ENCODE measurements around the gene U2SURP.
"Not testable (repeated sequence)": the region's sequence is repeated elsewhere in the genome, so short reads cannot be mapped to it uniquely, and the experiment has no call there.

Gene U2SURP

GRCh38 chr3:143068059-143068458, 66.7 kb downstream of the U2SURP start:
- no peaks in the 10 kb centered on the region for H3K4me1 ChIP-seq
- no peaks in the 10 kb centered on the region for H3K27me3 ChIP-seq (ENCODE audit: control insufficient read depth, insufficient read depth, low read length)
- H3K36me3 ChIP-seq (ENCODE audit: control insufficient read depth, insufficient read depth, low read length), result no peaks in the 10 kb centered on the region
- no peak overlapping the region for H2AFZ ChIP-seq
- no peaks in the 10 kb centered on the region for H3K79me2 ChIP-seq
- TF ChIP-seq, protein P1, sequence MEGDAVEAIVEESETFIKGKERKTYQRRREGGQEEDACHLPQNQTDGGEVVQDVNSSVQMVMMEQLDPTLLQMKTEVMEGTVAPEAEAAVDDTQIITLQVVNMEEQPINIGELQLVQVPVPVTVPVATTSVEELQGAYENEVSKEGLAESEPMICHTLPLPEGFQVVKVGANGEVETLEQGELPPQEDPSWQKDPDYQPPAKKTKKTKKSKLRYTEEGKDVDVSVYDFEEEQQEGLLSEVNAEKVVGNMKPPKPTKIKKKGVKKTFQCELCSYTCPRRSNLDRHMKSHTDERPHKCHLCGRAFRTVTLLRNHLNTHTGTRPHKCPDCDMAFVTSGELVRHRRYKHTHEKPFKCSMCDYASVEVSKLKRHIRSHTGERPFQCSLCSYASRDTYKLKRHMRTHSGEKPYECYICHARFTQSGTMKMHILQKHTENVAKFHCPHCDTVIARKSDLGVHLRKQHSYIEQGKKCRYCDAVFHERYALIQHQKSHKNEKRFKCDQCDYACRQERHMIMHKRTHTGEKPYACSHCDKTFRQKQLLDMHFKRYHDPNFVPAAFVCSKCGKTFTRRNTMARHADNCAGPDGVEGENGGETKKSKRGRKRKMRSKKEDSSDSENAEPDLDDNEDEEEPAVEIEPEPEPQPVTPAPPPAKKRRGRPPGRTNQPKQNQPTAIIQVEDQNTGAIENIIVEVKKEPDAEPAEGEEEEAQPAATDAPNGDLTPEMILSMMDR (IDR thresholded peaks at IDR 0.05), result no peak
- H3K4me3 ChIP-seq (ENCODE audit: low read depth, low read length), result no peak overlapping the region
- H3K9me3 ChIP-seq (ENCODE audit: control insufficient read depth, low read length), result no peaks in the 10 kb centered on the region
- H3K27ac ChIP-seq, result no peak overlapping the region
- no peak overlapping the region for H3K4me2 ChIP-seq (ENCODE audit: low read length)
- no peak overlapping the region for H3K9ac ChIP-seq

DNA sequence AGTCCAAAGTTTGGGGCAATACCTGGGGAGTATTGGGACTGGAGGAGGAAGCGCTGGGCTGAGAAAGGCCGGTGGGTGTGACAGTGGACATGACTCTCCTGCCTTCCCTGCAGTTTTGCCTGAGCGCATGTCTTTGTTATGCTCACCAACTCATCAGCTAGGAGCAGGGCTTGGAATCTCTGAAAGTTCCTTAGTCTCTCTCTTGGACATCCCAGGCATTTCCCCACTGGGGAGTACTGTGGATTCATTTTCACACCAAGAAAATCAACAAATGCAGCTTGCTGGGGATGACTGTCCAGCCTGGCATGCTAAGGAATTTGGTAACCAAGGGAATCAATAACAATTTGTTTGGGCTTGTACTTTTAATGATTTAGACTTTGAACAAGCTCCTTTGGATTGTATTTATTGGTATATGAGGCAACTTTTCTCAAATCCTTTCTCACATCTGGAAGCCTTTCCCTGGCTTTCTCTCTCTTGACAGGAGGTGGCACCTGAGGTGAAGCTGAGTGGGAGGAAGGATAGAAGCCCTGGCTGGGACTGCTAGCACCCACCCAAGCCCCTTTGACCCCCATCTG, 69.7 kb downstream of the U2SURP start:
- no peaks in the 10 kb centered on the region for H3K79me2 ChIP-seq
- no peak overlapping the region for H3K9ac ChIP-seq
- no peak overlapping the region for H3K4me3 ChIP-seq (ENCODE audit: low read depth, low read length)
- H3K4me1 ChIP-seq, result no peaks in the 10 kb centered on the region
- no peak overlapping the region for H3K27ac ChIP-seq
- TF ChIP-seq, protein P1 (IDR thresholded peaks at IDR 0.05), result no peak
- no peaks in the 10 kb centered on the region for H3K27me3 ChIP-seq (ENCODE audit: control insufficient read depth, insufficient read depth, low read length)
- no peaks in the 10 kb centered on the region for H3K36me3 ChIP-seq (ENCODE audit: control insufficient read depth, insufficient read depth, low read length)
- no peaks in the 10 kb centered on the region for H3K9me3 ChIP-seq (ENCODE audit: control insufficient read depth, low read length)
- H2AFZ ChIP-seq, result no peak overlapping the region
- H3K4me2 ChIP-seq (ENCODE audit: low read length), result no peak overlapping the region

- TF ChIP-seq, protein P1 (IDR thresholded peaks at IDR 0.05), result no peak
- Histone ChIP-seq H3K4me3 (ENCODE audit: low read depth, low read length) (no peak overlapping the region), H3K79me2 (no peaks in the 10 kb centered on the region), H3K27me3 (ENCODE audit: control insufficient read depth, insufficient read depth, low read length) (no peaks in the 10 kb centered on the region), H3K27ac (no peak overlapping the region), H3K4me2 (ENCODE audit: low read length) (no peak overlapping the region), H2AFZ (no peak overlapping the region), H3K4me1 (no peaks in the 10 kb centered on the region), H3K9me3 (ENCODE audit: control insufficient read depth, low read length) (no peaks in the 10 kb centered on the region), H3K9ac (no peak overlapping the region), H3K36me3 (ENCODE audit: control insufficient read depth, insufficient read depth, low read length) (no peaks in the 10 kb centered on the region)
Measured at GRCh38 chr3:143071776-143072175, 70.4 kb downstream of the U2SURP start.

GRCh38 chr3:143072298-143073020, 71.1 kb downstream of the U2SURP start:
- H3K4me3 ChIP-seq (ENCODE audit: low read depth, low read length); H3K36me3 ChIP-seq (ENCODE audit: control insufficient read depth, insufficient read depth, low read length); H3K27me3 ChIP-seq (ENCODE audit: control insufficient read depth, insufficient read depth, low read length); H3K4me2 ChIP-seq (ENCODE audit: low read length); H3K9ac ChIP-seq; H2AFZ ChIP-seq; H3K79me2 ChIP-seq; H3K4me1 ChIP-seq; H3K9me3 ChIP-seq (ENCODE audit: control insufficient read depth, low read length); H3K27ac ChIP-seq: not testable (repeated sequence)

- not testable (repeated sequence) for H3K9ac ChIP-seq; H3K4me1 ChIP-seq; H3K27me3 ChIP-seq (ENCODE audit: control insufficient read depth, insufficient read depth, low read length); H2AFZ ChIP-seq; H3K79me2 ChIP-seq; H3K9me3 ChIP-seq (ENCODE audit: control insufficient read depth, low read length); H3K4me2 ChIP-seq (ENCODE audit: low read length); H3K27ac ChIP-seq; H3K4me3 ChIP-seq (ENCODE audit: low read depth, low read length); H3K36me3 ChIP-seq (ENCODE audit: control insufficient read depth, insufficient read depth, low read length)
Measured at GRCh38 chr3:143073541-143073940, 72.2 kb downstream of the U2SURP start.

- H3K4me2 ChIP-seq (ENCODE audit: low read length); H3K79me2 ChIP-seq; H3K4me3 ChIP-seq (ENCODE audit: low read depth, low read length); H3K9me3 ChIP-seq (ENCODE audit: control insufficient read depth, low read length); H3K27me3 ChIP-seq (ENCODE audit: control insufficient read depth, insufficient read depth, low read length); H3K36me3 ChIP-seq (ENCODE audit: control insufficient read depth, insufficient read depth, low read length); H2AFZ ChIP-seq; H3K4me1 ChIP-seq; H3K27ac ChIP-seq; H3K9ac ChIP-seq: not testable (repeated sequence)
Measured at GRCh38 chr3:143073983-143074382, 72.6 kb downstream of the U2SURP start.

All from parathyroid adenoma (tissue), 2 donors.